ENCODE measurements around the gene HTT-AS. TPM values are rescaled to one million over a fixed set of nuclear protein-coding genes. Genes with fewer than 3 reads are reported as not detected.

HTT-AS gene
- total RNA-seq, 4 donors from 2014 or later = not detected

DNA sequence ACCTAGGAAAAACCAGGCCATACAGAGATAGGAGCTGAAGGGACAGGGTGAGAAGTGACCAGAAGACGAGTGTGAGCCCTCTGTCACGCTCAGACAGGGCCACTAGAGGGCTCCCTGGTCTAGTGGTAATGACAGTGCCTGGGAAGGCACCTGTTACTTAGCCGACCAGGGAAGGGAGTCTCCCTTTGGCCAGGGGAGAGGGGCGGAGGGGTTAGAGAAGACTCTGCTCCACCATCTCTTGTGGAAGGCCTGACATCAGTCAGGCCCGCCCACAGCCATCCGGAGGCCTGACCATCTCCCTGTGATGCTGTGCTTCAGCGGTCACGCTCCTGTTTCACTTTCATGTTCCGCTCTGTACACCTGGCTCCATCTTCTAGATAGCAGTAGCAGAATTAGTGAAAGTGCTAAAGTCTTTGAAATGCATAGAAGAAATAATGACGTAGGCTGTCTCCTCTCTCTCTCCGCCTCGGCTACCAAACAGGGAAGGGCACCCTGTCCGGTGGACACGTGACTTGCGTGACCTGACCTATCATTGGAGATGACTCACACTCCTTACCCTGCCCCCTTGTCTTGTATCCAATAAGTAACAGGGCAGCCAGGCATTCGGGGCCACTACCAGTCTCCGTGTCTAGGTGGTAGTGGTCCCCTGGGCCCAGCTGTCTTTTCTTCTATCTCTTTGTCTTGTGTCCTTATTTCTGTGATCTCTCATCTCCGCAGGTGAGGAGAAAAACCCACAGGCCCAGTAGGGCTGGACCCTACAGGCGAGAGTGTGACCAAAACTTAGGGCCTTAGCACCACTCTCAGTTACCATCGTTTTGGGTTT is 26.7 kb downstream of the HTT-AS start:
- peaks cover under 1 to 10% (median 7%) of the 10 kb centered on the region in 3 donors for H3K4me1 ChIP-seq
- no peaks in the 10 kb centered on the region for H3K36me3 ChIP-seq
- H3K27ac ChIP-seq = peak overlapping the region in 1 of 4 donors; percentile 3
- H3K4me3 ChIP-seq = peak overlapping the region; percentile 12 to 54 (median 32)
- DNase-seq = peak; percentile 62
- WGBS, 2 donors = 47 to 50% methylated on average over 15 to 20 of the region's 20 CpGs
- no peaks in the 10 kb centered on the region for H3K9me3 ChIP-seq
- H3K27me3 ChIP-seq = no peaks in the 10 kb centered on the region
- TF ChIP-seq, protein P1, sequence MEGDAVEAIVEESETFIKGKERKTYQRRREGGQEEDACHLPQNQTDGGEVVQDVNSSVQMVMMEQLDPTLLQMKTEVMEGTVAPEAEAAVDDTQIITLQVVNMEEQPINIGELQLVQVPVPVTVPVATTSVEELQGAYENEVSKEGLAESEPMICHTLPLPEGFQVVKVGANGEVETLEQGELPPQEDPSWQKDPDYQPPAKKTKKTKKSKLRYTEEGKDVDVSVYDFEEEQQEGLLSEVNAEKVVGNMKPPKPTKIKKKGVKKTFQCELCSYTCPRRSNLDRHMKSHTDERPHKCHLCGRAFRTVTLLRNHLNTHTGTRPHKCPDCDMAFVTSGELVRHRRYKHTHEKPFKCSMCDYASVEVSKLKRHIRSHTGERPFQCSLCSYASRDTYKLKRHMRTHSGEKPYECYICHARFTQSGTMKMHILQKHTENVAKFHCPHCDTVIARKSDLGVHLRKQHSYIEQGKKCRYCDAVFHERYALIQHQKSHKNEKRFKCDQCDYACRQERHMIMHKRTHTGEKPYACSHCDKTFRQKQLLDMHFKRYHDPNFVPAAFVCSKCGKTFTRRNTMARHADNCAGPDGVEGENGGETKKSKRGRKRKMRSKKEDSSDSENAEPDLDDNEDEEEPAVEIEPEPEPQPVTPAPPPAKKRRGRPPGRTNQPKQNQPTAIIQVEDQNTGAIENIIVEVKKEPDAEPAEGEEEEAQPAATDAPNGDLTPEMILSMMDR (IDR thresholded peaks at IDR 0.05) = peak; percentile 39 to 79 (median 68)
- no peak for TF ChIP-seq POLR2A (IDR thresholded peaks at IDR 0.05)
- intact Hi-C loops (cut with DNase I) = no loop called here

DNA sequence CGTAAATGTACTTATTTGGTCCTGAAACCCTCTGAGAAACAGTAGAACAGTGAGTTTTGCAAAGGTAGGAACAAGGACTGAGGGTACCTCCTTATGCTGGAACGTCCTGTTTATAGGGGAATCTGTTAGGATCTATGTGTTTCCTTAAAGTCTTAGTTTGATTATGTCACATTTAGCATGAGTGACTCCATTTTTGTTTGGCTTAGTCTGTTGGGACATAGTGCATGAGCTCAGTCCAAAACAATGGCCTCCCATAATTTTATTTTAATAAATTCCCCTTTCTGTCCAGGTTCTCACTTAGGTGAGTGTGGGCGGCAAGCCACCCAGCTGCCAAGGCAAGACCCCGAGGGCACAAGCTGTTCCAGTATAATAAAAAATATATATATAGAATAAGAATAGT is 27.7 kb downstream of the HTT-AS start:
- intact Hi-C loops (cut with DNase I) = no loop called here
- Histone ChIP-seq H3K4me3 (no peak overlapping the region), H3K27me3 (no peaks in the 10 kb centered on the region), H3K36me3 (no peaks in the 10 kb centered on the region), H3K9me3 (no peaks in the 10 kb centered on the region), H3K4me1 (peaks cover 11 to 21% (median 11%) of the 10 kb centered on the region in 3 donors), H3K27ac (no peak overlapping the region)
- DNase-seq = no peak
- no peak for TF ChIP-seq POLR2A (IDR thresholded peaks at IDR 0.05)
- TF ChIP-seq, protein P1 (IDR thresholded peaks at IDR 0.05) = no peak
- 71 to 75% methylated on average over 4 of the region's 4 CpGs for WGBS, 2 donors

- H3K9me3 ChIP-seq = no peaks in the 10 kb centered on the region
- 61 to 74% methylated on average over 7 of the region's 7 CpGs for WGBS, 2 donors
- TF ChIP-seq, protein P1 (IDR thresholded peaks at IDR 0.05) = no peak
- TF ChIP-seq POLR2A (IDR thresholded peaks at IDR 0.05) = no peak
- no peak for DNase-seq
- peaks cover 14 to 25% (median 15%) of the 10 kb centered on the region in 3 donors for H3K4me1 ChIP-seq
- no peaks in the 10 kb centered on the region for H3K27me3 ChIP-seq
- no peaks in the 10 kb centered on the region for H3K36me3 ChIP-seq
- no peak overlapping the region for H3K4me3 ChIP-seq
- intact Hi-C loops (cut with DNase I) = no loop called here
- H3K27ac ChIP-seq = no peak overlapping the region
Observed at GRCh38 chr4:3046162-3046561, 28.2 kb downstream of the HTT-AS start.

DNA sequence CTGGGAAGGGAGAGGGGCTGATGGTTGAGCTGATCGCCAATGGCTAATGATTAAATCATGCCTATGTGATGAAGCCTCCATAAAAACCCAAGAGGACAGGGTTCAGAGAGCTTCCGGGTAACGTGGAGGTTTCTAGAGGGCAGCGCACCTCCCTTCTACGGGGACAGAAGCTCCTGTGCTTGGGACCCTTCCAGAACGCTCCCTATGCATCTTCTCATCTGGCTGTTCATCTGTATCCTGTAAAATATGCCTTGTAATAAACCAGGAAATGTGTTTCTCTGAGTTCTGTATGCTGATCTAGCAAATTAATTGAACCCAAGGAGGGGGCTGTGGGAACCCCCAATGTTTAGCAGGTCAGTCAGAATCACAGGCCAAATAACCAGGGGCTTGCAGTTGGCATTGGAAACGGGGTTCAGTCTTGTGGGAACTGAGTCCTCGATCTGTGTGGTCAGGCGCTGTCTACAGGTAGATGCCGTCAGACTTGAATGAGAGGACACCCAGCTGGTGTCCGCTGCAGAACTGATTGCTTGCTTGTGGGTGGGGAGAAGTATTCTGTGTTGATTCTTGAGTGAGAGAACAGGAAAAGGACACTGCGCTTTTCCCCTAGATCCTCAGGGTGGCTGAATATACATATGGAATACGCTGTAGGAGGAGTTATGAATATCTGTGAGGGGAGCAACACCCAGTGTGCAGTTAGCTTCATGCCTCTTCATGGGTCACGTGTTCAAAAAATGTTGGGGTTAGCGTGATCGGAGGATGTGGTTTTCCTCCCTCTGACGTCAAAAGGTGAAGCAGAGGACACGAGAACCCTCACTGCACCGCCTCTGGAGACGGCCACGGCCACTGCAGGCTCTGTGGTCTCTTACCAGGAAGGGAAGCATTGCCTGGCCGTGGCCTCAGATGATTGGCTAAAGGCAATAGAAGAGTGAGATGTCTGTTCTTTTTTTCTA is 29.2 kb downstream of the HTT-AS start:
- 68% methylated on average over 19 to 21 of the region's 22 CpGs for WGBS, 2 donors
- peak; percentile 31 for DNase-seq
- H3K9me3 ChIP-seq = no peaks in the 10 kb centered on the region
- peaks cover 18 to 32% (median 21%) of the 10 kb centered on the region in 3 donors for H3K4me1 ChIP-seq
- no peak overlapping the region for H3K4me3 ChIP-seq
- no peak overlapping the region for H3K27ac ChIP-seq
- intact Hi-C loops (cut with DNase I) = no loop called here
- H3K36me3 ChIP-seq = no peaks in the 10 kb centered on the region
- H3K27me3 ChIP-seq = peaks cover 0 to 4% (median 0%) of the 10 kb centered on the region in 4 donors
- TF ChIP-seq POLR2A (IDR thresholded peaks at IDR 0.05) = no peak
- TF ChIP-seq, protein P1 (IDR thresholded peaks at IDR 0.05) = no peak

All from esophagus squamous epithelium (tissue), 5 donors.